ENCODE data around the gene EMP2.

Gene EMP2

DNA sequence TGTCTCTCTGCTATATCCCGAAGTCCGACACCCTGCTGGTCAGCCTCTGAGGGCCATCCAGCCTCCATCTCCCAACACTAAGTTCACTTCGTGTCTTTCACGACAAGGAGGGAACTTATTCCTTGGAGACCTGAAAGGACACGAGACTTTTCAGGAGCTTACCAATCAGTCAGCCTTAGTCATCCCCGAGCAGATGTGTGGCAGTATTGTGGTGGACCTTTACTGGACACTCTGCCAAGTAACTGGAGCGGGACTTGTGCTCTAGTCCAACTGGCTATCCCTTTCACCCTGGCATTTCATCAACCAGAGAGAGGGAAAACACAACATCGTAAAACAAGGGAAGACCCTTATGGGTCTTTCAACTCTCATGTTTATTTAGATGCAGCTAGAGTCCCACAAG, 87.1 kb downstream of the EMP2 start:
- DNase-seq, result no peak

DNA sequence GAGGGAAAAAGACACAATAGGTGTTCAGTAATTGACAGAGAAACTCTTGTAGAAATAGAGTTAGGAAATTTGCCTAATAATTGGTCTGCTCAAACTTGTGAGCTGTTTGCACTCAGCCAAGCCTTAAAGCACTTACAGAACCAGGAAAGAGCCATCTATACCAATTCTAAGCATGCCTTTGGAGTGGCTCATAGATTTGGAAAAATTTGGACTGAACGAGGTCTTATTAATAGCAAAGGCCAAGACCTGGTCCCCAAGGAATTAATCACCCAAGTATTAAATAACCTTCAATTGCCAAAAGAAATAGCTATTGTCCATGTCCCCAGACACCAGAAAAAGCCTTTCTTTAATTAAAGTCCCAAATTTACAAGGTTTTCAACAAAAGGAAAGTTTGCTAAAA, 90.3 kb downstream of the EMP2 start:
- DNase-seq, result no peak

DNA sequence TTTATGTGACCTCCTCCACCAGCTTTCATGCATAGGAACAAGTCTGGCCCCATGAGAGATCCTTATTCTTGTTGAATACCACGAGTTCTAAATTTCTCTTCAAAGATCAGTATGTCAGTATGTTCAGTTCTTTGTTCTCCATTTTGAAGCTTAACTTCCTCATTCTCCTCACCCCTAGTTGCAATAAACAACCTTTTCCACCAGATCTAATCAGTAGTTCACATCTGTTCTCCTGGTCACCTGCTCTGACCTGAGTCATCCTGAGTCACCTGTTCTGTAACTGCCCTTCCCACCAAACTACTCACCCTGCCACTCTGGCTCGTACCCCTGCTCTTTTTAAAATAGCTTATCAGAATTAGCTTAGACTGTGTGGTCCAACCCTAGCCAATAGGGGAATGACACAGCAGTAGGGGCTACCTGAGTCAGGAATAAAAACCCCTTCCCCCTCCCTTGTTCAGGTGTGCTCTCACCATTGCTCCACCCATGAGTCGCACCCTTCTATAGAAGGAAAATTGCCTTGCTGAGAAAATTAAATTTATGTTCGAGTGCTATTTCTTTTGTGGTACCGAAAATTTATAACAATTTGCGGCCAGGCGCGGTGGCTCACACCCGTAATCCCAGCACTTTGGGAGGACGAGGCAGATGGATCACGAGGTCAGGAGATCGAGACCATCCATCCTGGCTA, 94.6 kb downstream of the EMP2 start:
- no peak for DNase-seq

DNA sequence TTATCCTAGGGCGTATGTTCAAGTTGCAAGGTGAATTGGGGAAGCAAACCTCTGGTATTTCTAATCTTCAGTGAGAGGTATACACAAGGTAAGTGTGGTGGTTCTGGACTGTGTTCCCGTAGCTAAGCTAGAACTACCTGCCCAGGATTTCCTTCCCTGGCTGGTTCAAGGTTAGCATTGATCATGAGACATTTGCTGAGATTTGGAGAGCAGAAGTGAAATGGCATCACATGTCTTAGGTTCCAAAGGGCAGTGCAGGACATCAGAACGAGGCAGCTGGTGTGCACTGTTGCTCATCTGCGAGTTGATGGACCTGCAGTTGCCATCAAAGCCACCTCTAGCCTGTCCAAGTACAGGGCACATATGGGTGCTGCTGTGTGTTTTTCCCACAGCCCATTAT, 95.2 kb downstream of the EMP2 start:
- DNase-seq, result no peak

DNA sequence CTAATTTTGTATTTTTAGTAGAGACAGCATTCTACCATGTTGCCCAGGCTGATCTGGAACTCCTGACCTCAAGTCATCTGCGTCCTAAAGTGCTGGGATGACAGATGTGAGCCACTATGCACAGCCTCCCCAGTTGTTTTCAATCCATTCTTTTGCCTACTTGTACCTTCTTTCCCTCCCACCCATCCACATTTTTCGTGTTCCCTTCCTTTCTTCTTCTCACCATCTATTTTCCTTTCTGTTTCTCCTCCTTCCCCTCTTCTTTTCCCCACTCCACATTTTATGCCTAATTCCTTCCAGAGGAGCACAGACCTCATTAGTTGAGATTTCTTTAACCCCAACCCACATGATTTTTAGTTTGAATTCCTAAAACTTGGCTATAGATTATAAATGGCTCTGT, 100.2 kb downstream of the EMP2 start:
- no peak for DNase-seq

All from hypothalamus (tissue), 51 donors.